GM21737 (cell line): ENCODE results near the gene SLC1A6.
"Not testable (repeated sequence)": the region's sequence is repeated elsewhere in the genome, so short reads cannot be mapped to it uniquely, and the experiment has no call there.

ENCODE experiments used
- ATAC-seq: cut with Tn5 transposase; IDR thresholded peaks from one replicate; pipeline ENCODE4 v1.9.1; 2021; ENCODE audit warnings: mild to moderate bottlenecking, moderate library complexity; ENCODE audit not compliant: unreplicated experiment

SLC1A6 gene

GRCh38 chr19:14959263-14959662 is 20.4 kb downstream of the SLC1A6 start:
- no peak for ATAC-seq

GRCh38 chr19:14957464-14957863 is 22.2 kb downstream of the SLC1A6 start:
- no peak for ATAC-seq

GRCh38 chr19:14954071-14954655 is 25.5 kb downstream of the SLC1A6 start:
- ATAC-seq, result no peak

GRCh38 chr19:14952767-14953166 is 26.9 kb downstream of the SLC1A6 start:
- no peak for ATAC-seq

- ATAC-seq, result no peak
Measured at GRCh38 chr19:14950421-14950820, 29.2 kb downstream of the SLC1A6 start.

- ATAC-seq, result no peak
Measured at GRCh38 chr19:14949876-14950275, 29.8 kb downstream of the SLC1A6 start.

- ATAC-seq, result not testable (repeated sequence)
Measured at GRCh38 chr19:14949413-14949812, 30.3 kb downstream of the SLC1A6 start.

- no peak for ATAC-seq
Measured at GRCh38 chr19:14944456-14944855, 35.2 kb downstream of the SLC1A6 start.

- no peak for ATAC-seq
Measured at GRCh38 chr19:14943601-14944000, 36.1 kb downstream of the SLC1A6 start.

- no peak for ATAC-seq
Measured at GRCh38 chr19:14941189-14941588, 38.5 kb downstream of the SLC1A6 start, which contains the start of gene OR7C2. TSS of gene OR7C2 (plus strand) at chr19:14941489. CDS start at chr19:14941489, 0 bp downstream.

- no peak for ATAC-seq
Measured at GRCh38 chr19:14940266-14940665, 39.4 kb downstream of the SLC1A6 start.

- ATAC-seq, result no peak
Measured at GRCh38 chr19:14933506-14933905, 46.2 kb downstream of the SLC1A6 start.

- ATAC-seq, result no peak
Measured at GRCh38 chr19:14916848-14917247, 62.8 kb downstream of the SLC1A6 start.

GRCh38 chr19:14915116-14915515 is 64.5 kb downstream of the SLC1A6 start:
- no peak for ATAC-seq

- no peak for ATAC-seq
Measured at GRCh38 chr19:14906711-14907110, 73.0 kb downstream of the SLC1A6 start.

- ATAC-seq, result no peak
Measured at GRCh38 chr19:14901675-14902260, 77.9 kb downstream of the SLC1A6 start.
